ENCODE results near the gene LRRC58. TPM values are rescaled to one million over a fixed set of nuclear protein-coding genes. Genes with fewer than 3 reads are reported as not detected.

Gene LRRC58
- total and polyA plus RNA-seq, 4 donors: 4.6 to 18.0 (median 10.4) TPM

DNA sequence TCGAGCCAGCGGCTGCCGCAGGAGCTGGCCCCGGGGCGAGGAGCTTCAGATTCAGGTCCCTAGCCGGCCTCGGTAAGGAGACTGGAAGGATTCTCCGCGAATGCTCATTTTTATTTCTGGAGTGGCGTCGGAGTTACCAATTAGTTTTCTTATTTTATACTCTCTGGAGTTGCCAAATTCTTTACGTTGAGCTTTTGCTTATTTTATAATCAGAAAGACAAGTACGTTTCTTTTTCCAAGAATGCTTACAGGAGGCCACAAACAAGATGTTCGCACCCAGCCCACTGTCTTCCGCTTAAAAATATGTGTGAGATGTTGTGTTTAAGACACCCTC, 63.7 kb downstream of the LRRC58 start (continued):
- TF ChIP-seq, protein P1, sequence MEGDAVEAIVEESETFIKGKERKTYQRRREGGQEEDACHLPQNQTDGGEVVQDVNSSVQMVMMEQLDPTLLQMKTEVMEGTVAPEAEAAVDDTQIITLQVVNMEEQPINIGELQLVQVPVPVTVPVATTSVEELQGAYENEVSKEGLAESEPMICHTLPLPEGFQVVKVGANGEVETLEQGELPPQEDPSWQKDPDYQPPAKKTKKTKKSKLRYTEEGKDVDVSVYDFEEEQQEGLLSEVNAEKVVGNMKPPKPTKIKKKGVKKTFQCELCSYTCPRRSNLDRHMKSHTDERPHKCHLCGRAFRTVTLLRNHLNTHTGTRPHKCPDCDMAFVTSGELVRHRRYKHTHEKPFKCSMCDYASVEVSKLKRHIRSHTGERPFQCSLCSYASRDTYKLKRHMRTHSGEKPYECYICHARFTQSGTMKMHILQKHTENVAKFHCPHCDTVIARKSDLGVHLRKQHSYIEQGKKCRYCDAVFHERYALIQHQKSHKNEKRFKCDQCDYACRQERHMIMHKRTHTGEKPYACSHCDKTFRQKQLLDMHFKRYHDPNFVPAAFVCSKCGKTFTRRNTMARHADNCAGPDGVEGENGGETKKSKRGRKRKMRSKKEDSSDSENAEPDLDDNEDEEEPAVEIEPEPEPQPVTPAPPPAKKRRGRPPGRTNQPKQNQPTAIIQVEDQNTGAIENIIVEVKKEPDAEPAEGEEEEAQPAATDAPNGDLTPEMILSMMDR (IDR thresholded peaks at IDR 0.05; ENCODE audit: low read depth, low read length, missing input control): no peak
- TF ChIP-seq NR2F2 (IDR thresholded peaks at IDR 0.05) (no peak), HNF4A (conservative IDR thresholded peaks at IDR 0.05) (no peak), GABPA (IDR thresholded peaks at IDR 0.05 in 1 of 2, conservative IDR thresholded peaks at IDR 0.05 in 1 of 2) (no peak), JUND (IDR thresholded peaks at IDR 0.05) (no peak)

DNA sequence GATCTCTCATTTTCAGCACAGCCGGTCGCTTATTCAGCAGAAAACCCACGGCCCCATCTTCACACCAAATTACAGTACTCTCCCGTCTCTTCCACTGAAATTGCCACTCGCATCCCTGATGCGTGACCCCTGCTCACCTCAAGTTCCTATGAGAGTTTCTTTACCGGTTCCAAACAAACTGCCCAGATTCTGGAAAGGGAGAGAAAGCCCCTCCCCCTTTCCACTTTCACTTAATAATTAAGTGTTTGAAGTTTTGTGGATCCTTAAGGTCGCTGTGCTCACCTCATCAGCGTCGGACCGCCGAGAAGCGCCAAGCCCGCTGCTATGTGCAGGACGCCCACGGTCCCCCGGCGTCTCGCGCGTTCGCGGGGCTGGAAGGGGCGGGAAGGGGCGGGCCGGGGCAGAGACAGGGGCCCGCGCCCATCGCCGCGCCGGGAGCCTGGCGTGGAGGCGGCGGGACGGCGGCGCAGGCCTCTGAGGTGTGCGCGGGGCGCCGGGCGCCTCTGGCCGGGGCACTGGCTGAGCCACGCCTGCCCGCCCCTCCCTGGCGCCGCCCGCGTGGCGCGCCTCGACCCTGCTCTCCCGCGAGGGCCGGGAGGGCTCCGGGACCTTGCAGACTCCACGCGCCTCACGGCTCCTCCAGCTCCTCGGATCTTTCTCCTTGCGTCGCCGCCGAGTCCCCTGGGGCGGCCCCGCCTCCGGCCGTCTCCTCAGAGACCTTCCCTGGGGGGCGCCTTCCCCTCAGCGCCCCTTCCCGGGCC, 64.2 kb downstream of the LRRC58 start, which contains the start of gene GPR156:
Gene GPR156, minus strand, starts transcription at position 476 of the 761 bp plus-strand sequence. CDS start 41,124 bp downstream, outside the sequence.
- Histone ChIP-seq H3K4me3 (ENCODE audit: low read depth in 1 of 3, low read length in 3 of 3) (peak within 1 kb of the TSS in 2 of 3 donors; percentile 16 to 51), H3K27me3 (ENCODE audit: control insufficient read depth in 4 of 4, insufficient read depth in 4 of 4, low read length in 3 of 4) (peaks cover 0 to 15% (median 0%) of the 10 kb centered on the region in 4 donors), H3K4me1 (ENCODE audit: control insufficient read depth in 4 of 4, insufficient read depth in 4 of 4, low read length in 3 of 4) (peaks cover 4 to 6% (median 4%) of the 10 kb centered on the region in 4 donors), H3K36me3 (ENCODE audit: control insufficient read depth in 4 of 4, insufficient read depth in 3 of 4, low read depth in 1 of 4, low read length in 3 of 4) (no peaks in the 10 kb centered on the region), H3K9me3 (ENCODE audit: control insufficient read depth in 4 of 4, low read length in 3 of 4) (peaks cover 0 to 3% (median 0%) of the 10 kb centered on the region in 4 donors), H3K27ac (ENCODE audit: low read depth in 1 of 2, low read length in 2 of 2) (no peak within 1 kb of the TSS), H3K9ac (ENCODE audit: low read depth in 1 of 2, low read length in 2 of 2) (no peak within 1 kb of the TSS)
- TF ChIP-seq GABPA (IDR thresholded peaks at IDR 0.05 in 1 of 2, conservative IDR thresholded peaks at IDR 0.05 in 1 of 2) (no peak), EGR1 (IDR thresholded peaks at IDR 0.05; ENCODE audit: low read depth in 2 of 2) (no peak), YY1 (IDR thresholded peaks at IDR 0.05) (no peak), TAF1 (conservative IDR thresholded peaks at IDR 0.05) (no peak), ZBTB33 (IDR thresholded peaks at IDR 0.05) (no peak), NR2F2 (IDR thresholded peaks at IDR 0.05) (no peak), FOXA1 (IDR thresholded peaks at IDR 0.05) (no peak), SP1 (IDR thresholded peaks at IDR 0.05) (no peak), RAD21 (IDR thresholded peaks at IDR 0.05) (no peak), RXRA (IDR thresholded peaks at IDR 0.05) (no peak), JUND (IDR thresholded peaks at IDR 0.05) (no peak), MAX (IDR thresholded peaks at IDR 0.05) (no peak), HNF4A (conservative IDR thresholded peaks at IDR 0.05) (no peak), HNF4G (IDR thresholded peaks at IDR 0.05) (no peak), FOXA2 (IDR thresholded peaks at IDR 0.05) (no peak), ATF3 (IDR thresholded peaks at IDR 0.05) (no peak)
- TF ChIP-seq, protein P1 (IDR thresholded peaks at IDR 0.05; ENCODE audit: low read depth, low read length, missing input control): no peak
- TF ChIP-seq, protein P2, sequence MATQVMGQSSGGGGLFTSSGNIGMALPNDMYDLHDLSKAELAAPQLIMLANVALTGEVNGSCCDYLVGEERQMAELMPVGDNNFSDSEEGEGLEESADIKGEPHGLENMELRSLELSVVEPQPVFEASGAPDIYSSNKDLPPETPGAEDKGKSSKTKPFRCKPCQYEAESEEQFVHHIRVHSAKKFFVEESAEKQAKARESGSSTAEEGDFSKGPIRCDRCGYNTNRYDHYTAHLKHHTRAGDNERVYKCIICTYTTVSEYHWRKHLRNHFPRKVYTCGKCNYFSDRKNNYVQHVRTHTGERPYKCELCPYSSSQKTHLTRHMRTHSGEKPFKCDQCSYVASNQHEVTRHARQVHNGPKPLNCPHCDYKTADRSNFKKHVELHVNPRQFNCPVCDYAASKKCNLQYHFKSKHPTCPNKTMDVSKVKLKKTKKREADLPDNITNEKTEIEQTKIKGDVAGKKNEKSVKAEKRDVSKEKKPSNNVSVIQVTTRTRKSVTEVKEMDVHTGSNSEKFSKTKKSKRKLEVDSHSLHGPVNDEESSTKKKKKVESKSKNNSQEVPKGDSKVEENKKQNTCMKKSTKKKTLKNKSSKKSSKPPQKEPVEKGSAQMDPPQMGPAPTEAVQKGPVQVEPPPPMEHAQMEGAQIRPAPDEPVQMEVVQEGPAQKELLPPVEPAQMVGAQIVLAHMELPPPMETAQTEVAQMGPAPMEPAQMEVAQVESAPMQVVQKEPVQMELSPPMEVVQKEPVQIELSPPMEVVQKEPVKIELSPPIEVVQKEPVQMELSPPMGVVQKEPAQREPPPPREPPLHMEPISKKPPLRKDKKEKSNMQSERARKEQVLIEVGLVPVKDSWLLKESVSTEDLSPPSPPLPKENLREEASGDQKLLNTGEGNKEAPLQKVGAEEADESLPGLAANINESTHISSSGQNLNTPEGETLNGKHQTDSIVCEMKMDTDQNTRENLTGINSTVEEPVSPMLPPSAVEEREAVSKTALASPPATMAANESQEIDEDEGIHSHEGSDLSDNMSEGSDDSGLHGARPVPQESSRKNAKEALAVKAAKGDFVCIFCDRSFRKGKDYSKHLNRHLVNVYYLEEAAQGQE (IDR thresholded peaks at IDR 0.05): no peak
- 11% methylated on average over 72 of the region's 72 CpGs for WGBS
- no peak for DNase-seq (ENCODE audit: low spot score)
